ENCODE measurements around the gene GRM7.

GRCh38 chr3:7621651-7622050 is 760.7 kb downstream of the GRM7 start:
- TF ChIP-seq CTCF (IDR thresholded peaks at IDR 0.05; ENCODE audit: low read depth, low read length, poor library complexity, severe bottlenecking), result no peak
- no peak for TF ChIP-seq EZH2phosphoT487 (IDR thresholded peaks at IDR 0.05; ENCODE audit: borderline replicate concordance, low read length)

Data from DOHH2 (cell line).